ENCODE measurements around the gene NOXA1.
"Not testable (repeated sequence)": the region's sequence is repeated elsewhere in the genome, so short reads cannot be mapped to it uniquely, and the experiment has no call there.

NOXA1 gene, protein sequence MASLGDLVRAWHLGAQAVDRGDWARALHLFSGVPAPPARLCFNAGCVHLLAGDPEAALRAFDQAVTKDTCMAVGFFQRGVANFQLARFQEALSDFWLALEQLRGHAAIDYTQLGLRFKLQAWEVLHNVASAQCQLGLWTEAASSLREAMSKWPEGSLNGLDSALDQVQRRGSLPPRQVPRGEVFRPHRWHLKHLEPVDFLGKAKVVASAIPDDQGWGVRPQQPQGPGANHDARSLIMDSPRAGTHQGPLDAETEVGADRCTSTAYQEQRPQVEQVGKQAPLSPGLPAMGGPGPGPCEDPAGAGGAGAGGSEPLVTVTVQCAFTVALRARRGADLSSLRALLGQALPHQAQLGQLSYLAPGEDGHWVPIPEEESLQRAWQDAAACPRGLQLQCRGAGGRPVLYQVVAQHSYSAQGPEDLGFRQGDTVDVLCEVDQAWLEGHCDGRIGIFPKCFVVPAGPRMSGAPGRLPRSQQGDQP

DNA sequence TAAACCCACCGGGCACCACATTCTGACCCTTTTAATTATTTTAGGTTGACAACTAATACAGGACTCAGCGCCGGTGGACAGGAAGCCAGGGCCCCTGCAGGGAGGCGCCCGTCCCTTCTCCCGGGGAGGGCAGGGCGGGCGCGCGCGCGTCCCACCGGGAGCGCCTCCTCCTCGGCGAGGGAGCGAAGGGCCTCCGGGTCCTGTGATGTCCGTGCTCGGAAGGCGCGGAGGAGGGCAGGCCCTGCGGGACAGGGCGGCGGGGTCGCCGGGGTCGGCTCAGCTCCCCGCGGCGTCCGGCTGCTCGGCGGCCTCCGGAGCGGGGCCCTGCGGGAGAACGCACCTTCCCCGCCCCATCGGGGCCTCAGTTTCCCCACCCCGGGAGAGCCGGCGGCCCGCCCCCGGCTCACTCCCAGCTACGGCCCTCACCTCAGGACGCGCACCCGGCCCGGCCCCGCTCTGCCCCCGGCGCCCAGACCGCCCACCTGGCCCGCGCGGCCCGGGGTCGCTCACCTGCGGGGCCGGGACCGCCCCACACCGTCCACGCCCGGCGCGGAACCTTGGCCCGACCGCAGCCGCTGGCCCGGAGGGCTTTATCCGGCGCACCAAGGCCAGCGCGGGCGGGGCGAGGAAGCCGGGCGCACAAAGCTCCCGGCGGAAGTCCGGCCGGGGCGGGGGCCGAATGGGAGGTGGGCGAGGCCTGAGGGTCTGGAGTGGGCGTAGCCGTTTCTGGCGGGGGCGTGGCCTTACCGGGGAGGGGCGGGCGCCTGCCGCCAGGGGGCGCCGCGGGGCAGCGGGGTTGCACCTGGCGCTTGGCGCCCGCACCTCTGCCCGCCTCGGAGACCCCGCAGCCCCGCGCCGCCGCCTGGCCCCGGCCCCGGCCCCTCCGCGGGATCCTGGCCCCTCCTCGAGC, at the start of gene NOXA1, which contains the start of gene EXD3:
Gene NOXA1, plus strand, starts transcription at position 790 of the 910 bp plus-strand sequence. CDS start 137 bp downstream, outside the sequence.
Gene EXD3, minus strand, starts transcription at position 559 of the 910 bp plus-strand sequence. CDS start 27,805 bp downstream, outside the sequence.
- peak; percentile 95 for DNase-seq

DNA sequence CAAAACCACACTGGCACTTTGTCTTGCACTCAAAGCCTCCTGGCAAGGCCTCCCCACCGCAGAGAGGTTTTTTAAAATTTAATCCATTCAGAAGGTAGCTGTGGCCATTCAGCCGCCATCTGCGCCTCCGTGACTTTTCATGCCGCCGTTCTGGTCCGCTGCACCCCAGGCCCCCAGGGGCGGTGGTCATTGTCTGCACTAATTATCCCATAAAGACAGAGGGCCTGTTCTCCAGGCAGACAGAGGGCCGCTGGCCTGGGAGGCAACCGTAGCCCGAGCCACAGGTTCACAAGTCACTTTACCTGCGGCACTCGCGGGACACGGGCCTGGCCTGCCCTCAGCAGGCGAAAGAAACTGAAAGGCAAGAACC, 49.6 kb upstream of the NOXA1 start:
- no peak for DNase-seq

DNA sequence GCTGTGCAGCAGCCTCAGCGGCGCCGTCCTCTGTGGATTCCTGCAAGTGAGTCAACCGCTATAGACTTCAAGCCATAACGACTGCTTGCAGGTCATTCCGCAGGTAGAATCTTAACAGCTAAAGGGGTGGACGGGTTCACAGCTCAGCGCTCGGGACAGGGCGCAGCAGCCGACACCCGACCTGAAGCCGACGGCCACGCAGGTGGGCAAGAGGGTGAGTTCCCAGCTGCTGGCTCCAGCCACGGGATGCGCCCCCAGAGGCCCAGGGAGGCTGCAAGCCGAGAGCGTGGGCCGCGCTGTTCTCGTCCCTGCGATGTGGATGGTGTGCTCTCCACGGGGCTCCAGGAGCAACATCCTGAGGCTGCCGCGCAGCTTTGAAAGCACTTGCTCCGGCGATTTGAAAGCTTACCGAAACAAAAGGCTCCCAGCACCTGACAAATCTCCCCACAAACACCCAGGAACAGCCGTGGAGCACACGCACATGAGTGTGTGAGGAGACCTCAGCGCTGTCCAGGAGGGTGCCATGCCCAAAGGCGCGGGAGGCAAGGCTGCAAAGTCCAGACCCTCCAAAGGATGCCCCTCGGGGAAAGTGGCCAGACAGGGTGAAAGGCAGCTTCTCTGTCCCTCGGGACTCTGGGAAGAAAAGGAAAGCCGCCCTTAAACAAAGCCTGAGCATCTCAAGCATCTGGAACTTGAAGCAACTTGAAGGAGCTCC, 48.9 kb upstream of the NOXA1 start:
- DNase-seq: no peak

DNA sequence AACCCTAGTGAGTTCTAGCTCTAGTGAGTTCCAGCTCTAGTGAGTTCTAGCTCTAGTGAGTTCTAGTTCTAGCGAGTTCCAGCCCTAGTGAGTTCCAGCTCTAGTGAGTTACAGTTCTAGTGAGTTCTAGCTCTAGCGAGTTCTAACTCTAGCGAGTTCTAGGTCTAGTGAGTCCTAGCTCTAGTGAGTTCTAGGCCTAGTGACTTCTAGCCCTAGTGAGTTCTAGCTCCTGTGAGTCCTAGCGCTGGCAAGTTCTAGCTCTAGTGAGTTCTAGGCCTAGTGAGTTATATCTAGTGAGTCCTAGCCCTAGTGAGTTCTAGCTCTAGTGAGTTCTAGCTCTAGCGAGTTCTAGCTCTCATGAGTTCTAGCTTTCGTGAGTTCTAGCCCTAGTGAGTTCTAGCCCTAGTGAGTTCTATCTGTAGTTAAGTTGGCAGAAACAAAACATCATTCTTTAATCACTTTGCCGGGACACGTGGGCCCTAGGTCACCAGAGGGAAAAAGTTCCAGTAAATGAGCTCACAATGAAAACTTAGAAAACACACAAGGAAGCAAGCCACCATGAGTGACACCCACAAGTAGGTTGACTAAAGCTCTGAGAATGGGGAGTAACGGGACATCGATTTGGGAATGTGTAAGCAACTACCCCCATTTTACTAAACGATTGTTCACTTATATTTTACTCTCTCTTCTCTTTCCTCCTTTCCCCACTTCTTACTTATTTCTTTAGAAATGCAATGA, 47.7 kb upstream of the NOXA1 start:
- no peak for DNase-seq

DNA sequence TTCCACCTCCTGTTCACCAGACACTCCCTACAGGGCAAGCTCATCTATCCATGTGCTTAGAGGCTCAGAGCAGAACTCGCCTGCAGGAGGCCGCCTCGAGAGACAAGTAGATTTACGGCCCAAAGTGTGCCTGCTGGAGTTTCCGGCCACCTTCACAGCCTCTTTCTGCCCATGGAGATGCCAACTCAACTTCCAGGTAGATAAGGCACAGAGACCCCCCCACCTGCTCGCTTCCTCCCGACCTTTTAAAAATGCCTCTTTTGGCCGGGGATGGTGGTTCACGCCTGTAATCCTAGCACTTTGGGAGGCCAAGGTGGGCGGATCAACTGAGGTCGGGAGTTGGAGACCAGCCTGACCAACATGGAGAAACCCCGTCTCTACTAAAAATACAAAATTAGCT, 46.8 kb upstream of the NOXA1 start:
- no peak for DNase-seq

DNA sequence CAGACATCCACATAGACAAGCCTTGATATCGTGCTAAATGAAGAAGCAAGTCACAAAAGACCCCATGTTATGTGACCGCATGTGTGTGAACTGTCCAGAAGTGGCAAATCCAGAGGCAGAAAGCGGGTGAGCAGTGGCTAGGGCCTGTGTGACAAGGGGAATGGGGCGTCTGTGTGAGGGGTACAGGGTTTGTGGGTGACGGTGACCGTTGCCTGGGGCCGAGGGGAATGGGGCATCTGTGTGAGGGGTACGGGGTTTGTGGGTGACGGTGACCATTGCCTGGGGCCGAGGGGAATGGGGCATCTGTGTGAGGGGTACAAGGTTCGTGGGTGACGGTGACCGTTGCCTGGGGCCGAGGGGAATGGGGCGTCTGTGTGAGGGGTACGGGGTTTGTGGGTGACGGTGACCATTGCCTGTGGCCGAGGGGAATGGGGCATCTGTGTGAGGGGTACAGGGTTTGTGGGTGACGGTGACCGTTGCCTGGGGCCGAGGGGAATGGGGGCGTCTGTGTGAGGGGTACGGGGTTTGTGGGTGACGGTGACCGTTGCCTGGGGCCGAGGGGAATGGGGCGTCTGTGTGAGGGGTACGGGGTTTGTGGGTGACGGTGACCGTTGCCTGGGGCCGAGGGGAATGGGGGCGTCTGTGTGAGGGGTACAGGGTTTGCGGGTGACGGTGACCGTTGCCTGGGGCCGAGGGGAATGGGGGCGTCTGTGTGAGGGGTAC, 44.3 kb upstream of the NOXA1 start:
- not testable (repeated sequence) for DNase-seq

DNA sequence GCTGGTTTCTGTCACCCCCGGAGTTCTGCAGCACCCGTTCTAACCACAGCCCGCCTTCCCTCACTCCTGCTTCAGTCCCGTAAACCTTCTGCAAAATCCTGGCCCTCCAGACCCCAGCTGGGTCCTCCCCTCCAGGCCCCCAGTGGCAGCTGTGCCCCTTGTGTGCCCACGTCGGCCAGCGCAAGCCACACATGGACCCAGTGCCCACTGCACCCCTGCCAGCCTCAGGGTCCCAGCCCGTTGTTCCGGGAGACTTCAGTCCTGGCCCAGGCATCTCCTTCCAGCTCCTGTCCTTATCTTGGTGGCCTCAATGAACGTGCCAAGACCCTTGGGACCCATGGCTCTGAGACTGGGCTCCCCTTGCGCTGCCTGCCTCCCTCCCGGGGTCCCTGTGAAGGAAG, 43.4 kb upstream of the NOXA1 start:
- no peak for DNase-seq

DNA sequence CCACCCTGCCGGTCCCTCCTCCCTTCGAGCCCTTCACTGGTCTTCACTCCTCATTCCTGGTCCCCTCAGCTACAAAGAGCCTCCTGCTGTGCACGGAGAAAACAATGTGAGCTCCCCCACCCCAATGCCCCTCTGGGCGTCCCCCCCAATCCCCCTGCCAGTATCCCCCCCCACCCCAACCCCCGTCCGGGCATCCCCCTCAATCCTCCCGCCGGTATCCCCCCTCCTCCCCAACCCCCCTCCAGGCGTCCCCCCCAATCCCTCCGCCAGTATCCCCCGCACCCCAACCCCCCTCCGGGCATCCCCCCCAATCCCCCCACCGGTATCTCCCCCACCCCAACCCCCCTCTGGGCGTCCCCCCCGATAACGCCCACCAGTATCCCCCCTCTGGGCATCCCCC, 43.0 kb upstream of the NOXA1 start:
- DNase-seq: no peak

DNA sequence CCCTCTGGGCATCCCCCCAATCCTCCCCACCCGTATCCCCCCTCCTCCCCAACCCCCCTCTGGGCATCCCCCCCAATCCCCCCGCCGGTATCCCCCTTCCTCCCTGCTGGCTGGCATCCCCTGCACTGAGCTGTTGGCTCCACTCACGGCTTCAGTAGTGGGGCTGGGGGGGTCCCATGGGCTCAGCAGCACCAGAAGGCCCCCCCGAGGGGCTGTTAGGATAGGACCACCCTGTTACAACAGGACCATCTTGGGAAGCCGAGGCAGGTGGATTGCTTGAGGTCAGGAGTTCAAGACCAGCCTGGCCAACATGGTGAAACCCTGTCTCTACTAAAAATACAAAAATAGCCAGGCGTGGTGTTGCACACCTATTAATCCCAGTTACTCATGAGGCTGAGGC, 42.6 kb upstream of the NOXA1 start:
- DNase-seq: no peak

DNA sequence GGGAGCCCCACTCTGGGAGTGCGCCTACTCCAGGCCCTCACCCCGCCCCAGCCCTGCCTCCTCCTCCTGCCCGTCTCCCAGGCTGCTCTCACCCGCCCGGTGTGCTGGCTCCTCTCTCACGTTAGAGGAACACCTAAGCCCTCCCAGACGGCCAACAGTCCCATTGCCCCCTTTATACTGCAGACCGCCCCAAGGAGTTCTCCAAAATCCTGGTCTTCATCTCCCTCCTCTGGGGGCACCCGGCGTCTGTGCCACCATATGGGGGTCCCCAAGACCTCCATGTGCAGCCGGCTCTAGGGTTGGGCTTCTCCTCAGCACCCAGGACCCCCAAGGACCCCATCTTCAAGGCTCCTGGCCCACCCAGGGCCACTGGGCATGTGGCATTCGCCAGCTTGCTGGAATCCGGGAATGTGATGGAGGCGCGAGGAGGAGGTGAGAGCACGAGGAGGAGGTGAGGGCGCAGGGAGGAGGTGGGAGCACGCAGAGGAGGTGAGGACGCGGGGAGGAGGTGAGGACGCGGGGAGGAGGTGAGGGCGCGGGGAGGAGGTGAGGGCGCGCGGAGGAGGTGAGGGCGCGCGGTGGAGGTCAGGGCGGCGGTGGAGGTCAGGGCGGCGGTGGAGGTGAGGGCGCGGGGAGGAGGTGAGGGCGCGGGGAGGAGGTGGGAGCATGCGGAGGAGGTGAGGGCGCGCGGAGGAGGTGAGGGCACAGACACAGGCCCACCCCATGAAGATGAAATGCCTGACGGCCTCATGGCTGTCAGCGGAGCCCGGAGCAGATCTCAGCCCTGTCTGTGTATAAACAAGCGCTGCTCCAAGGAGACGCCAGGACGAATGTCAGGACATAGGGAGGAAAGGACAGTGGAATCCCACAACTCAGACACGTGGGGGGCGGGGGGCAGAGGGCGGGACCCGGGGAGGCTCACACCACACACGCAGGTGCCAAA, 41.4 kb upstream of the NOXA1 start:
- no peak for DNase-seq

DNA sequence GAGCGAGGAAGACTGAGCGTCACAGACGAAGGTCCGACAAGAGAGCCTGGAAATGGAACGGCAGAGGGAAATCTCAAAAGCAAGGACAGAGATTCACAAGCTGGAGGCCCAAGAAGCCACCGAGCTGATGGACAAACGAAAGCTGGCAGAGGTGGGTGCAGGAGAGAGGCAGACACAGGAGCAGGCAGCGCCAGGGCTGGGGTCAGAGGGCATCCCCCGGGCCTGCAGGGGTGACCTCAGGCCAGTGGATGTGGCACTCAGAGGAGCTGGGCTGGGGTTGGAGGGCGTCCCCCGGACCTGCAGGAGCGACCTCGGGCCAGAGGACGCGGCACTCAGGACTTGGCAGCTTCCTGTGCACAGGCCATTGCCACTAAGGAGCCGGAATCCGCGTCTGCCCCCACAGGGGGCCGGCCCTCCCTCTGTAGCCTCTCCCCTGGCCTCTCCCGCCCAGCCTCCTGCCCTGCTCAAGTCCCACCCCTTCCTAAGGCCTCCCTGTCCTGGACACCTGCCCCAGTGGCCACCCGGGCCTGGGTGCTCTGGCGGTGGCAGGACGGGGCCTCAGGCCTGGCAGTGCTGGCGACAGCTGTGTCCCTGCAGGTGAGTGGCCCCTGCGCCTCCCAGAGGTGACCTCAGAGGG, 40.6 kb upstream of the NOXA1 start:
- no peak for DNase-seq

DNA sequence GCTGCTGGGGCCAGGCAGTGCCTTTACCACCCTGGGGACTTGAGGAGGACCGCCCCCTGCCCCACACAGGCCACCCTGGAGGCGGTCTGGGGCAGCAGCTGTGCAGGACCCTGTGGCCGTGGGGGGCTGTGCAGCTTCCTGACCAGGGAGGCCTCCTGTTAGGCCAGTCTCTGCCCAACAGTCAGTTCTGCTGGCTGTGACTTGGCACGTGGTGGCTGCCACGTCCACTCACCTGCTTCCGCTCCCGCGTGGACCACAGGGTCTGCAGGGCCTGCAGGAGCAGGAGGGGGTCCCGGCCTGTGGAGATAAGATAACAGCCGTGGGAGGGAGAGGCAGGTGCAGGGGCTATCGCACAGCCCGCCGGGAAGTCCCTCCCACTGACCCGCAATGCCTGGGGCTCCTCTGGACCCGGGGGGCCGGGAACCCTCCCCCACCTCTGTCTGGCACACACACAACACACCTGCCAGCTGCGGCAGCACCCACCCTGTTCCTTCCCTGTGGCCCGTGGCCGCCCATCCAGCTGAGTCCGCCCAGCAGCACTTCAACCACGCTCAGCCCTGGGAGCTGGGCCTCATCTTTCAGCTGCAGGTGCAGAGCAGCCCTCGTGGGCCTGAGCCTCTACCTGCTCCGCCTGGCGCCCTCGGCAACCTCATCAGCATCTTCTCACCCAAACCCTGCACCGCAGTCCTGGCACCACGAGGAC, 40.0 kb upstream of the NOXA1 start:
- no peak for DNase-seq

DNA sequence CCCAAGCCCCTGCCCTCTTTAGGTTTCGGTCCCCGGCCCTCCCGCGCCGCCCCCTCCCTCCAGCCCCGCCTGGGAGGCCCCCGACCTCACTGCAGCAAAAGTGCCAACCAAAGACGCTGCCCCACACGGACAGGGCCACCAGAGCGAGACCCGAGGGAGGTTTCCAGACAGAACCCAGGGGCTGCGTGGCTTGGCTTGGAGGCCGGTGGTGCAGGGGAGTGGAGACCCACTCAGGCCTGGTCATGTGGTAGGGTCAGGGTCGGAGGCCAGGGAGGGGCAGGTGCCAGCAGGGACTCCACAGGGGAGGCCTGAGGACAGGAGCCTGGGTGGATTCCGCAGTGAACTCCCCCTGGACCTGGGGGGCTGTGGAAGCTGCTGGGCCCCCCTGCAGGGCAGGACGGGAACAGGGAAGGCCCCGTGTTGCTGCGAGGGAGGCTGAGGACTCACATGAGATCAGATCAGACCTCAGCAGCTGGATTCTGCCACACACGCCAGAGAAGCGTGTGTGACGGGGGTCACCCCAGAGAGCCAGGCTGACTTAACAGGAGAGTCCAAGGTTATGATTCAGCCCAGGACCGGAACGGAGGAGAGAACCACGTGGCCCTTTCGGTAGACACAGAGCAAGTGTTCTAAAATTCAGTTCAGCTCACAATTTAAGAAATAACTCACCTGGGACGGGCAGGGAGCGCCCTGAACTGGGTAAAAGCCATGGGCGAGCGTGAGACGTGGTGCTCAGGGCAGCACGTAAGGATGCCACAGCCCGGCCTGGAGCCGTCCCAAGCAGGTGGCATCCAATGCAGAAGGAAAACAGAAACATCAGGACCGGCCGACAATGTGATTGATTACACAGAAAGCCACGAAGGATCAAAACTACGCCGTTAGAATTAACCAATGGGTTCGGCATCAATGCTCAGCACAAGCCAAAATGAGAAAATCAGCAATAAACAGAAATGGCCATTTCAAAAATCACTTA, 39.1 kb upstream of the NOXA1 start:
- DNase-seq: no peak

DNA sequence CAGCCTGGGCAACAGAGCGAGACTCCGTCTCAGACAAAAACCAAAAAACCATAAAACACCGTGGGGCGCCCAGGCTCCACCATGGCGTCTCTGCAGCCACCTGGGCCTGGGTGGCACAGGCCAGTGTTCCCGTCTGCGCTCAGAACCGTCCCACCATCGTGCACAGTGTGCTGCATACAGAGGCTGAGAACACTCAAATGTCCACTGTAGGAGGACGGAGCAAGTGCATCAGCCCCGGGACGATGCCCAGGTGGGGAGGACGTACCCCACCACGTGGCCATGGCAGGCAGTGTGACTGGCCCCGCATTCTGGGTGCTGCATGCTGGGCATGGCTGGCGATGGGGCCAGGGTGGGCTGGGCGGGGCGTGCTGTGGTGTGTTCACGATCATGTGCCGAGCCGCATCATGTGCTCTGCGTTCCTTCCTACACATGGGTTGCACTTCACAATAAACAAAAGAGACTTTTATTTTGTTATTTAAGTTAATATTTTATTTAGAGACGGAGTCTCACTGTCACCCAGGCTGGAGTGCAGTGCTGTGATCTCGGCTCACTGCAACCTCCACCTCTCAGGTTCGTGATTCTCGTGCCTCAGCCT, 38.0 kb upstream of the NOXA1 start:
- DNase-seq: no peak

DNA sequence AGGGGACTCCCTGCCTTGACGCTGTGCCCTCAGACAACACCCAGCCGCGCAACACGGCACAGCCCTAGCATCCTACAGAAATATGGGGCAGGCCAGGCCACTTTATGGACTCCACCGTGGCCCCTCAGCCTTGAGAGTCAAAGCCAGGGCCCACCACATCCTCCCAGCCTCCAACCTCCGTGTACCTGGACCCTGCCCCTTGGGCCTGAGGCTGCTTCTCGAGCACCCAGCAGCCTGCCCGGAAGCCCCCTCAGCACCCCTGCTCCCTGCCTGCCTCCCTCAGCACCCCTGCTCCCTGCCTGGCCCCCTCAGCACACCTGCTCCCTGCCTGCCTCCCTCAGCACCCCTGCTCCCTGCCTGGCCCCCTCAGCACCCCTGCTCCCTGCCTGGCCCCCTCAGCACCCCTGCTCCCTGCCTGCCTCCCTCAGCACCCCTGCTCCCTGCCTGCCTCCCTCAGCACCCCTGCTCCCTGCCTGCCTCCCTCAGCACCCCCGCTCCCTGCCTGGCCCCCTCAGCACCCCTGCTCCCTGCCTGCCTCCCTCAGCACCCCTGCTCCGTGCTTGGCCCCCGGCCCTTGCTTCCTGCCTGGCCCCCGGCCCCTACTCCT, 36.6 kb upstream of the NOXA1 start:
- not testable (repeated sequence) for DNase-seq

DNA sequence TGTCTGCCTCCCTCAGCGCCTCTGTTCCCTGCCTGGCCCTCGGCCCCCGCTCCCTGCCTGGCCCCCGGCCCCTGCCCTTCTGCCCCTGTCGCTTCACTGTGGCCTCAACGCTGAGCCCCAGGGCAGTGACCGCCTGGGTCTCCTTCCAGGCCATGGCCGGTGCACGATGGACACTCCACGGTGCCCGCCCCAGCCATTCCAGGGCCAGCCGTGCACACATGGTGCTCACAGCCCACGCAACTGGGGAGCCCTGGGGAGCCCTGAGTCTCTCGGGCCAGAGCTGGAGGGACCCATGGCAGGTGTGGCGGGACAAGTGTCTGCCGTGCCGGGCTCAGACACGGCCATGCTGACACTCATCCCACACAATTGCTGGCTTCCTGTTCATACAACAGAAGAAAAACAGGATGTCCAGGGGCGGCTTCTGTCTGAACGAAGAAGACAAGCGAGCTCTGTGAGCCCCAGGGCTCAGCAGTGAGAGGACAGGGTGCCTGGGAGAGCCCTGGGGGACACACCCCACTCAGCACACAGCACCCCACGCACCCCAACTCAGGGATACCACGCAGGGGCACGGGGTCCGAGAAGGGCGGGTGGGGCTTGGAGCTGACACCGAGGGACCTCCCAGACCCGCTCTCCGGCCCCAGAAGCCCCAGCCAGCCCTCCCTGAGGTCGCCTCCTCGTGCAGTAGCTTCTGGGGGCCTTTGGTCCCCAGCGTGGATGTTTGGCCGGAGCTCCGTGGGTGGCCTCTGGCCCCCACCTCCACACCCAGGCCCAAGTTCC, 35.9 kb upstream of the NOXA1 start:
- DNase-seq: no peak

All from NCI-H82 (cell line).